SK-N-DZ (cell line): Measurements from ENCODE around the gene EIF4E1B.
A peak's percentile ranks its signal among the peaks of the same experiment; 100 is the strongest.

ENCODE experiments used
- DNase-seq: peaks from one replicate; pipeline ENCODE4 v3.0.0-alpha.2; 2015; ENCODE audit warnings: low spot score

EIF4E1B gene

GRCh38 chr5:176606032-176606431 is 24.4 kb upstream of the EIF4E1B start:
- no peak for DNase-seq

GRCh38 chr5:176606875-176607274 is 23.6 kb upstream of the EIF4E1B start:
- no peak for DNase-seq

- DNase-seq = no peak
Observed at GRCh38 chr5:176608142-176608705, 22.3 kb upstream of the EIF4E1B start.

GRCh38 chr5:176608937-176609723 is 21.3 kb upstream of the EIF4E1B start:
- no peak for DNase-seq

GRCh38 chr5:176609724-176610434 is 20.6 kb upstream of the EIF4E1B start, which contains the start of gene GPRIN1:
GPRIN1 (minus strand) TSS chr5:176610156; CDS start chr5:176599834, 10,322 bp downstream.
- DNase-seq = peak; percentile 70

- no peak for DNase-seq
Observed at GRCh38 chr5:176610435-176610773, 20.1 kb upstream of the EIF4E1B start.

- no peak for DNase-seq
Observed at GRCh38 chr5:176611435-176611834, 19.0 kb upstream of the EIF4E1B start.

GRCh38 chr5:176612008-176612407 is 18.5 kb upstream of the EIF4E1B start:
- no peak for DNase-seq

GRCh38 chr5:176612855-176613254 is 17.6 kb upstream of the EIF4E1B start:
- no peak for DNase-seq

GRCh38 chr5:176614805-176615478 is 15.5 kb upstream of the EIF4E1B start:
- no peak for DNase-seq

- no peak for DNase-seq
Observed at GRCh38 chr5:176616511-176616910, 14.0 kb upstream of the EIF4E1B start.

GRCh38 chr5:176618783-176619182 is 11.7 kb upstream of the EIF4E1B start:
- DNase-seq = peak; percentile 37

GRCh38 chr5:176619203-176619568 is 11.3 kb upstream of the EIF4E1B start:
- DNase-seq = peak; percentile 84

- no peak for DNase-seq
Observed at GRCh38 chr5:176619569-176620332, 10.7 kb upstream of the EIF4E1B start.

- DNase-seq = no peak
Observed at GRCh38 chr5:176620333-176620981, 10.0 kb upstream of the EIF4E1B start.

- no peak for DNase-seq
Observed at GRCh38 chr5:176621661-176622079, 8.8 kb upstream of the EIF4E1B start.

- DNase-seq = no peak
Observed at GRCh38 chr5:176624142-176624541, 6.3 kb upstream of the EIF4E1B start.

- no peak for DNase-seq
Observed at GRCh38 chr5:176624938-176625337, 5.5 kb upstream of the EIF4E1B start.

GRCh38 chr5:176625512-176625911 is 5.0 kb upstream of the EIF4E1B start:
- DNase-seq = no peak

GRCh38 chr5:176625966-176626875 is 4.3 kb upstream of the EIF4E1B start:
- no peak for DNase-seq
